ENCODE results near the gene EFNB1. TPM values are rescaled to one million over a fixed set of nuclear protein-coding genes. Genes with fewer than 3 reads are reported as not detected.
"Not testable (repeated sequence)": the region's sequence is repeated elsewhere in the genome, so short reads cannot be mapped to it uniquely, and the experiment has no call there.

The EFNB1 gene
- 35.3 TPM for total RNA-seq

DNA sequence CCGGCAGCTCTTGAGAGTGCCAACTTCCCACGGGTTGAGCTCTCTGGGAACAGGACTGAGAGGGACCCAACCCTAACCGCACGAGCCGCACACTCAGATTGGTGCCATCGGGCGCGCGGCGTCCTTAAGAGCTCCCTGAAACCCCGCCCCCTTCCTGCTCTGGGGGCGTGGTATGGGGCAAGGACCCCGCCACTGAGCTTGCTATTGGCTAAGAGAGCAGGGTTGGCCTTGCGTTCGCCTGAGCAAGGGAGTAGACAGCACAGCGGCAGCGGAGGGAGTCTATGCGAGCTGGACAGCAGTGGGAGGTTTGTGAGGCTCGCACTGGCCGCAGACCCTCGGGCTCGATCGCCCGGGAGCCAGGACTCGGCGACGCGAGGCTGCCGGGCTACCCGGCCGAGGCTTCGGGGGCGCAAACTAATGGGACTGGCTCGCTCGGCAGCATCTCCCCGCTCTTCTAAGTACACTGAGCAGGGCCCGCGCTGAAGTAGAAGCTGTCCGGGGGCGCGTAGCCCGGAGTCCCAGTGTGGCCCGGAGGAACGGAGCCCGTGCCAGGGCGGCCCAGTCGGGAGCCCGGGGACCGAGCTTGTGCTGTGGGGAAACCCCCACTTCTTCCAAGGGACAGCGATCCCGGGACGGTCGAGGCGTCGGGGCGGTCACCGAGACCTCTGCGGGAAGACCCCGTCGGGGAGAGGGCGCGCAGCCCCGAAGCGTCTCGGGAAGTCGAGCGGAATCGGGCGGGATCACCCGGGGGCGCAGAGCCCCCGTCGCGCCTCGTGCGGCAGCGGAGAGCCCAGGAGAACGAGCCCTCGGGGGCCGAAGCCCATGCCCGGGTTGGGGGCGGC lies at the start of gene EFNB1:
EFNB1 (plus strand) TSS at position 282 of the 842 bp plus-strand sequence. CDS start 756 bp downstream, outside the sequence.
- peak; percentile 92 for ATAC-seq

DNA sequence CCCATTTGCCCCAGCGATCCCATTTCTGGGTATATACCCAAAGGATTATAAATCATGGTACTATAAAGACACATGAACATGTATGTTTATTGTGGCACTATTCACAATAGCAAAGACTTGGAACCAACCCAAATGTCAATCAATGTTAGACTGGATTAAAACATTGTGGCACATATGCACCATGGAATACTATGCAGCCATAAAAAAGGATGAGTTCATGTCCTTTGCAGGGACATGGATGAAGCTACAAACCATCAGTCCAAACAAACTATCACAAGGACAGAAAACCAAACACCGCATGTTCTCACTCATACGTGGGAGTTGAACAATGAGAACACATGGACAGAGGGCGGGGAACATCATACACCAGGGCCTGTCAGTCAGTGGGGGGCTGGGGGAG lies 47.5 kb upstream of the EFNB1 start:
- not testable (repeated sequence) for ATAC-seq

- ATAC-seq: no peak
Measured at GRCh38 chrX:68784816-68785215, 44.0 kb upstream of the EFNB1 start.

GRCh38 chrX:68786581-68786980 lies 42.2 kb upstream of the EFNB1 start:
- ATAC-seq: not testable (repeated sequence)

DNA sequence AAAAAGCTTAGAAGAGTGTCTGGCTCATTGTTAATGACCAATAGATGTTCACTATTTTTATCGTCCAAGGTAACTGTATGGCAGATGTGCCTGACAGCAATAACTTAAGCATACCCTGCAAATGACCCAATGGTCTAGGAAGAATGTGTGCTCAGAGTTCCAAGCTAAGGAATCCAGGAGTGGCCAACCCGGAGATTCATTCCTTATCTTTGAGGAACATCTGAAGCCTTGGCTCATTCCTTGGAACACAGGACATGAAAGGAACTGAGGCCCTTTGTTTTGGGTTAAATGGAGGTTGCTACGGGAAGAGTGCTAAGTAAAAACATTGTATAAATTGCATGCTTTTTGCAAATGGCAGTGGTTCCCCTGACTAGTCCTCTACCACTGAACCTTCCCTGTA lies 38.9 kb upstream of the EFNB1 start:
- no peak for ATAC-seq

- ATAC-seq: no peak
Measured at GRCh38 chrX:68792083-68792482, 36.7 kb upstream of the EFNB1 start.

- ATAC-seq: no peak
Measured at GRCh38 chrX:68794461-68794860, 34.4 kb upstream of the EFNB1 start.

- ATAC-seq: no peak
Measured at GRCh38 chrX:68795741-68796140, 33.1 kb upstream of the EFNB1 start.

DNA sequence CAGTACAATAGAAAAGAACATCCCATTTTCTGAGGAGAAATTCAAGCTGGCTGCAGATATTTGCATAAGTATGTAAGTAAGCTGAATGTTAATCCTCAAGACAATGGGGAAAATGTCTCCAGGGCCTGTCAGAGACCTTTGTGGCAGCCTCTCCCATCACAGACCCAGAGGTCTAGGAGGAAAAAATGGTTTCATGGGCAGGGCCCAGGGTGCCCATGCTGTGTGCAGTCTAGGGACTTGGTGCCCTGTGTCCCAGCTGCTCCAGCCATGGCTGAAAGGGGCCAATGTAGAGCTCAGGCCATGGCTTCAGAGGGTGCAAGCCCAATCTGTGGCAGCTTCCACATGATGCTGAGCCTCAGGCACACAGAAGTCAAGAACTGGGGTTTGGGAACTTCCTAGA lies 30.4 kb upstream of the EFNB1 start:
- ATAC-seq: not testable (repeated sequence)

- ATAC-seq: no peak
Measured at GRCh38 chrX:68801737-68802290, 27.0 kb upstream of the EFNB1 start.

DNA sequence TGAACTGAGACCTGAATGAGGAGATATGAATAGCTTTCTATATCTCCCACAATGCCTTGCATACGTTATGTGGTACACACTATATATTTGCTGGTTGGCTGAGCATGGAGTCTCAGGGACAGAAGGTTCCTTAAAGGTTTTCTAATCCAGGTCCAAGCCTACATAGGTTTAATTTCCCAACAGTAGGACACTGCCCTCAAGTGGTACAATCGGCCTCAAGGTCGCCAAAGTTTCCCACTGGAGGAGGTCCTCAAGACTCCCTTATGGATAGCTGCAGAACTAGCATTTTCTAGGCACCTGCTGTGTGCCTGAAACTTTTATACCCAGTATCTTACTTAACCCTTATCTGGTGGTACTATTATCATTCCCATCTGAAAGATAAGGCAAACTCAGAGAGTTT lies 21.0 kb upstream of the EFNB1 start:
- ATAC-seq: no peak

DNA sequence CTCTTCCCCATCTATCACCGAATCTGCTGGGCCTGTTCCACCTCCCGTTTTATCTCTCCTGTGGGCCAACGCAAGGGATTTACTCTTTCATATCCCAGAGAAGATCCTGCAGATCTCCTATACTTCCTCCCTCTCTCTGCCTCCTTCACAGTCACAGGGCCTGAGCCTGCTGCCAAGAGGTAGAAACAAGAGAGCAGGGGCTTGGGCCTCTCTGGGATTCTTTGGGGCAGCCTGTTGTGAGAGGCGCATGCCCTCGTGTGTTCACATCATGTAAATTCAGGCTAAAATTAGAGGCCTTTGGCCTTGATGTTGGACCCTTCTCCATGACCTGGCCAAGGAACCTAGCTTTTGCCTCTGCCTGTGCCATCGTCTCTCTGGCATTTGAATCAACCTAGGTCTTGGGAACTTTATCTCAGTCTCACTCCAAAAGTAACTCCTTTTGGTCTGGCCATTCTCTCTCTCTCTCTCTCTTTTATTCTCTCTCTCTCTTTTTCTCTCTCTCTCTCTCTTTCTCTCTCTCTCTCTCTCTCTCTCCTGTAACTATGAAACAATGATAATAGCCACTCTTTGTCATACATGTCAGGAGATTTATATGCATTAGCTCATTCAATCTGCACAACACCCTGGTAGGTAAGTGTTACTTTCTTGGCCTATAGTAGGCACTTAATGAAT lies 20.0 kb upstream of the EFNB1 start:
- no peak for ATAC-seq

DNA sequence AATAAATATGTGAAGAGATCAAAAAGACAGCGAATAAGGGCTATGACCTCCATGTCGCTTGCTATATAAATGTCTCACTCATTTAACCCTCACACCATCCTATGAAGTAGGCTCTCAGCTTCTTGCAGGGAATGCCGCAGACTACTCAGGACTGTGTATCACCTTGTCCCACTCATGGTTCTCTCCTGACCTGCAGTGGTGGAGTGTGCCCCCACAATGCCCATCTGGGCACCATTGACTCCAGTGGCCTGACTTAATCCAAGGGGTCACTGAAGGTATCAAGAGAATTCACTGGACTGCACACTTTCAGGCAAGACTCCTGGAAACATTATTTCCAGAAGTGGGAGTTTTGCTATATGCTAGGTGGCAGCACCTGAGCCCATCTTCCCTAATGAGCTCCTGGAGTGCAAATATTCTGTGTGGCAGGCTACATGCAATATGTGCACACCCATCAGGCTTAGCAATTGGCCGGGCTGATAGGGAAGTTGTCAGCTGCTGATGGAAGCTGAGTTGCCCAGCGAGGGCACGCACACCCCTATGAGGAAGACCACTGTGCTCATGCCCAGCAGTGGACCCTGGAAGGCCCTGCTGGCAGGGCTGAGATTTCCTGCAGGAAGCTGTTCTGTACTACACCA lies 8.2 kb upstream of the EFNB1 start:
- no peak for ATAC-seq

DNA sequence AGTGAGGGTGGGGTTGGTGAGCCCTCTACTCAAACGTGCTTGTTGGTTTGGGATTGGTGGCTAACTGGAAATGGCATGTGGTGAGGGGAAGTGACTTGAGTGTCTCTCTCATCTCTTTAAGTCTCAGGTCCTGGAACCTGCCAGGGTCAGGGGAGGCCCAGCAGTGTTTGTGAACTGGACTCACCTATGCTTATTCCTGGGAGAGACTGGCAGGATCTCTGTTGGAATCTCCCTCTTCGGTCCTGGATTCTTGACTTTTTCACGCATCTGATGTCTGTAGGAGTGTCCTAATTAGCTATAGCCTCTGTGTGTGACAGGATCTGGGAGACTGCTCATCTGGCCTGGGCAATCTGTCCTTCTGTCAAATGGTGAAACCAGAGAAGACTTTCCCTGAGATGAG lies 7.2 kb upstream of the EFNB1 start:
- ATAC-seq: no peak

- ATAC-seq: peak; percentile 65
Measured at GRCh38 chrX:68822641-68823410, 6.0 kb upstream of the EFNB1 start.

DNA sequence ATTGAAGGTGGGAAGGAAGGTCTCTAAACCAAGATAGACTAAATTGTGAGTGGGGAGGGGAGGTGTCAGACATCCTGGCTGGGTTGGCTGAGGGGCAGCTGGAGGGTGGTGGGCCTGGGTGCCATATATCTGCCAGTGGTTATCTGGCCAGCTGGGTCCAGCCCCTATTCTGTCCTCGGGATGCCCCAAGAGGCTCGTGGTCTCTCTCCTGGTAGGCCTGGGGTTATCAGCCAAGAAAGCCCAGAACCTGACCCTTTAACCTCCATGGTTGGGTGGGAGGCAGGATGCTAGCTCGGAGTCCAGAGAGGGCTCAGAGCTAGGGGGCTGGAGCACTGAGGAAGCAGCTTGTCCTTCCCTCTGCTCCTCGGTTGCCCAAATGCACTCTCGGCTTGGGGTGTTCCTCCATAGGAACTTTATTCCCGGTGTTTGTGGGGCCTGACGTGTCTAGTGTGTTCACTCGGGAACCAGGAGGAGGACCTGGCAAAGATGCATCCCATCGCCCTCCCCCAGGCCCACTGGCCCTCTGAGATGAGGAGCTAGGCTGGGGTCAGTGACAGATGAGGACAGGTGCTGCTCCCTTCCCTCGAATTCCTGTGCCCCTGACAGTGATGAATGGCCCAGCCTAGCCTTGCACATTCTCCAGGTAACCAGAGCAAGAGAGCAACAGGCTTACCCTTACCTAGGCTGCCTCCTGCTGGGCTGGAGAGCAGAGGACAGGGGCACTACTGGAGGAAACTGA lies 5.2 kb upstream of the EFNB1 start:
- no peak for ATAC-seq

- ATAC-seq: no peak
Measured at GRCh38 chrX:68824152-68824433, 4.7 kb upstream of the EFNB1 start.

DNA sequence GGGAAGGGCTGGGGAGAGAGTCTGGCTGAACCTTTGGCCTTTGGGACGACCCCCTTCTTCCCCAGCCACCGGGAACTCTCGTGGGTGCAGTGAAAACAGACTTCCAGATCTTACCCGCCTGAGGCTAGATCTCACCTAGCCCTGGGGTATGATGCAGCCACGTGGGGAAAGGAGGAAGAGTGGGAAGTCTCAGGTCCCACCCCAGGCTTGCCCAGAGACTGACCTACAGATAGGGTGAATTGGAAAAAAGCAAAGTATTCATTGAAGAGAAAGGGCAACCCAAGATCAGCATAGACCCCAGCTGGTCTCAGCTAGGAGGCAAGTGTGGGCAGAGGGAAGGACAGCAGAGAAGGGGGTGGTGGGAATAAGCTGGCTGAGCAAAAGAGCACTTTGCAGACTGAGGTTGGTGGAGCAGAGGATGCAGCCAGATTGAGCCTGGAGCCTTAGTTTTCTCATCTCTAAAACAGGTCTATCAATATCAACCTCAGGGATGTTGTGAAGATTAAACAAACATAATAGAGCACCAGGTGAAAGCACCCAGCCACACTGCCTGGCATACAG lies 4.2 kb upstream of the EFNB1 start:
- no peak for ATAC-seq

- no peak for ATAC-seq
Measured at GRCh38 chrX:68826113-68826980, 2.5 kb upstream of the EFNB1 start.

DNA sequence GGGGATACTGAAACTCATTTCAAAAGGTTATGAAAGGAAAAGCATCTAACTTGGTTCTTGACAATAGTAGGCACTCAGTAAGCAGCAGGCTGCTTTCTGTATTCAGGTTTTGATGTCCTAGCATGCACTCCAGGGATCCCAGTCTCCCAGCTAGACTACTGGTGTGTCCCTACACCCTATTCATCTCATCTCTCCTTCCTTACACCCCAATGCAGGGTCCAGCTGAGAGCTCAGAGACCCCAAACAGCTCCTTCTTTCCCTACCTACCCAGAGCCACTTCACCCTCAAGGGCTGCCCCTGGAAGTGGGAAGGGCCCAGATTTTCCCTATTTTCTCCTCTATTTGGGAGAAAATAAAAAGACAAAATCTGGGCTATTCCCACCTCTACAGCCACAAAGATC lies 1.6 kb upstream of the EFNB1 start:
- ATAC-seq: no peak

Measured in esophagus mucosa (tissue), 1 donor.